Hepatocyte (in vitro differentiated cells): ENCODE results near the gene TPH1. TPM values are rescaled to one million over a fixed set of nuclear protein-coding genes. Genes with fewer than 3 reads are reported as not detected.
A peak's percentile ranks its signal among the peaks of the same experiment; 100 is the strongest.

Source experiments
- DNase-seq: peaks from one replicate; pipeline ENCODE4 v3.0.0-alpha.2; 2016; ENCODE audit warnings: low spot score
- H2AFZ ChIP-seq: fragments of 200-600 bp; sonication (generic); 2 replicates; pipeline ENCODE4 v1.6.0; 2016; ENCODE audit warnings: antibody characterized with exemption, mild to moderate bottlenecking
- H3K27ac ChIP-seq: fragments of 200-600 bp; sonication (generic); 2 replicates; pipeline ENCODE4 v1.5.1; 2016; ENCODE audit warnings: mild to moderate bottlenecking
- H3K27me3 ChIP-seq: fragments of 200-600 bp; sonication (generic); 2 replicates; pipeline ENCODE4 v1.6.1; 2016
- H3K36me3 ChIP-seq: fragments of 200-600 bp; sonication (generic); replicated peaks from 2 replicates; pipeline ENCODE4 v1.5.1; 2016; ENCODE audit warnings: low read depth; ENCODE audit not compliant: insufficient read depth
- H3K4me1 ChIP-seq: fragments of 200-600 bp; sonication (generic); 2 replicates; pipeline ENCODE4 v1.5.1; 2016; ENCODE audit warnings: mild to moderate bottlenecking, moderate library complexity; ENCODE audit not compliant: insufficient read depth
- H3K4me2 ChIP-seq: fragments of 200-600 bp; sonication (generic); 2 replicates; pipeline ENCODE4 v1.6.0; 2016
- H3K4me3 ChIP-seq: fragments of 200-600 bp; sonication (generic); 2 replicates; pipeline ENCODE4 v1.5.1; 2016; ENCODE audit warnings: mild to moderate bottlenecking
- H3K79me2 ChIP-seq: fragments of 200-600 bp; sonication (generic); 2 replicates; pipeline ENCODE4 v1.6.0; 2017; ENCODE audit warnings: mild to moderate bottlenecking
- H3K9me2 ChIP-seq: fragments of 200-600 bp; sonication (generic); replicated peaks from 2 replicates; pipeline ENCODE4 v1.6.0; 2017; ENCODE audit warnings: mild to moderate bottlenecking; ENCODE audit not compliant: insufficient read depth
- H3K9me3 ChIP-seq: fragments of 200-600 bp; sonication (generic); 2 replicates; pipeline ENCODE4 v1.5.1; 2016; ENCODE audit warnings: low read depth, mild to moderate bottlenecking
- H4K20me1 ChIP-seq: fragments of 200-600 bp; sonication (generic); 2 replicates; pipeline ENCODE4 v1.6.0; 2016; ENCODE audit warnings: mild to moderate bottlenecking; ENCODE audit not compliant: insufficient read depth, poor library complexity, severe bottlenecking
- EZH2 ChIP-seq: fragments of 200-600 bp; sonication (generic); IDR thresholded peaks from 2 replicates; pipeline ENCODE4 v1.6.1; 2016; ENCODE audit warnings: antibody characterized with exemption, mild to moderate bottlenecking, borderline replicate concordance
- EZH2phosphoT487 ChIP-seq: fragments of 200-600 bp; sonication (generic); IDR thresholded peaks from one replicate; pipeline ENCODE4 v1.6.1; 2018; ENCODE audit warnings: antibody characterized with exemption, mild to moderate bottlenecking, low read depth, moderate library complexity; ENCODE audit not compliant: unreplicated experiment, severe bottlenecking
- WGBS: methylation state at CpG from one replicate; pipeline ENCODE4 v1.1.6; 2016; ENCODE audit warnings: low lambda C conversion rate; ENCODE audit errors: missing lambda C conversion rate; 5-methylcytosine and 5-hydroxymethylcytosine counted together
- polyA plus RNA-seq: library from polyadenylated mRNA; unstranded; fragments of >200 nt; fragmentation: Nextera tagmentation; extraction: Ambion mirVana; gene quantifications from 2 replicates; pipeline ENCODE4 v1.2.1, GENCODE V29; 2016
- total RNA-seq: library from RNA; depleted of rRNA; stranded (reverse); fragments of >200 nt; gene quantifications from 2 replicates; pipeline ENCODE4 v1.2.3, GENCODE V29; 2014
- TF ChIP-seq, protein P1 (sequence below): fragments of 200-600 bp; sonication (generic); IDR thresholded peaks from 2 replicates; pipeline ENCODE4 v1.5.1; 2016; ENCODE audit warnings: antibody characterized with exemption, mild to moderate bottlenecking; ENCODE audit not compliant: poor library complexity

TPH1 gene
- total and polyA plus RNA-seq, 2 experiments from 2014 or later, result 0.37 TPM; not detected in 1

DNA sequence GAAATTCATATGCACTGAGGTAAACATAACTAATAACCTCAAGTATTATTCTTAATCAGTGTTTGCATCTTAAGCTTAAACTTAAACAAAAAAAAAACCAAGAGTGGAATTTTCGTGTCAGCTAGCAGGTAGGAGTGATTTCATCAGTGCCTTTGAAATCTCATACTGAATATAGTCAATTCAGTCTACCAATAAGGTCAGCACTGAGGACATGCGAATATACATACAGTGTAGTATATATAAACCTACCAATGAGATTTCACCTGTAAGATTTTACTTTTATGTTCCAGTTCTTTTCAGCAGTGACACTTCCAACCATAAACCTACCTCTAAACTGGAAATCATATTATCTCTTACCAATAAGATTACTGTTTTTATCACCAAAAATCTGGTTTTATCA lies 32.8 kb upstream of the TPH1 start:
- no peak overlapping the region for H2AFZ ChIP-seq
- no peaks in the 10 kb centered on the region for H3K9me3 ChIP-seq
- H3K36me3 ChIP-seq, result no peaks in the 10 kb centered on the region
- no peak for TF ChIP-seq EZH2phosphoT487
- no peak for TF ChIP-seq EZH2
- TF ChIP-seq, protein P1, sequence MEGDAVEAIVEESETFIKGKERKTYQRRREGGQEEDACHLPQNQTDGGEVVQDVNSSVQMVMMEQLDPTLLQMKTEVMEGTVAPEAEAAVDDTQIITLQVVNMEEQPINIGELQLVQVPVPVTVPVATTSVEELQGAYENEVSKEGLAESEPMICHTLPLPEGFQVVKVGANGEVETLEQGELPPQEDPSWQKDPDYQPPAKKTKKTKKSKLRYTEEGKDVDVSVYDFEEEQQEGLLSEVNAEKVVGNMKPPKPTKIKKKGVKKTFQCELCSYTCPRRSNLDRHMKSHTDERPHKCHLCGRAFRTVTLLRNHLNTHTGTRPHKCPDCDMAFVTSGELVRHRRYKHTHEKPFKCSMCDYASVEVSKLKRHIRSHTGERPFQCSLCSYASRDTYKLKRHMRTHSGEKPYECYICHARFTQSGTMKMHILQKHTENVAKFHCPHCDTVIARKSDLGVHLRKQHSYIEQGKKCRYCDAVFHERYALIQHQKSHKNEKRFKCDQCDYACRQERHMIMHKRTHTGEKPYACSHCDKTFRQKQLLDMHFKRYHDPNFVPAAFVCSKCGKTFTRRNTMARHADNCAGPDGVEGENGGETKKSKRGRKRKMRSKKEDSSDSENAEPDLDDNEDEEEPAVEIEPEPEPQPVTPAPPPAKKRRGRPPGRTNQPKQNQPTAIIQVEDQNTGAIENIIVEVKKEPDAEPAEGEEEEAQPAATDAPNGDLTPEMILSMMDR, result no peak
- H4K20me1 ChIP-seq, result no peaks in the 10 kb centered on the region
- no peaks in the 10 kb centered on the region for H3K27me3 ChIP-seq
- 94% methylated on average over 2 of the region's 2 CpGs for WGBS
- no peaks in the 10 kb centered on the region for H3K4me1 ChIP-seq
- DNase-seq, result no peak
- no peaks in the 10 kb centered on the region for H3K79me2 ChIP-seq
- no peak overlapping the region for H3K4me2 ChIP-seq
- no peak overlapping the region for H3K4me3 ChIP-seq
- no peak overlapping the region for H3K27ac ChIP-seq
- no peaks in the 10 kb centered on the region for H3K9me2 ChIP-seq

DNA sequence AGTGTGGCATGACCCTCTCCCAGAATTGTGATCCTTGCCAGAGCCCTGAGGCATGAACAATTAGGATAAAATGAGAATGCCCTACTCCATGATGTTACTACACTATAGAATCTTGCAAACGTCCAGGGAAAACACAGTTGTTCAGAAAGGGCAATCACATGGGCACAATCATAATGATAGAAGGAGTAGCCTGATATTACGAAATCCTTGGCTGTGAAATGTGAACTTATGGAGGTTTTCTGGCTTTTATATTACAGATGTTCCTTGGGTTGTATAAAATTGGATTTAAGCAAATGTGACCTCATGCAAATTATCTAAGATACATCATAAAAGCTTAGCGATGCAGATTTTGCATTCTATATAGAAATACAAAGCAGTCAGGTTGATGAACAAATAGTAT lies 29.4 kb upstream of the TPH1 start:
- Histone ChIP-seq H3K9me3 (no peaks in the 10 kb centered on the region), H3K9me2 (no peaks in the 10 kb centered on the region), H3K4me1 (no peaks in the 10 kb centered on the region), H3K4me3 (no peak overlapping the region), H3K4me2 (no peak overlapping the region), H4K20me1 (no peaks in the 10 kb centered on the region), H3K27ac (no peak overlapping the region), H3K36me3 (no peaks in the 10 kb centered on the region), H3K27me3 (no peaks in the 10 kb centered on the region), H2AFZ (no peak overlapping the region), H3K79me2 (no peaks in the 10 kb centered on the region)
- TF ChIP-seq EZH2, result no peak
- TF ChIP-seq EZH2phosphoT487, result no peak
- TF ChIP-seq, protein P1, result no peak
- 95% methylated on average over 3 of the region's 3 CpGs for WGBS
- no peak for DNase-seq

DNA sequence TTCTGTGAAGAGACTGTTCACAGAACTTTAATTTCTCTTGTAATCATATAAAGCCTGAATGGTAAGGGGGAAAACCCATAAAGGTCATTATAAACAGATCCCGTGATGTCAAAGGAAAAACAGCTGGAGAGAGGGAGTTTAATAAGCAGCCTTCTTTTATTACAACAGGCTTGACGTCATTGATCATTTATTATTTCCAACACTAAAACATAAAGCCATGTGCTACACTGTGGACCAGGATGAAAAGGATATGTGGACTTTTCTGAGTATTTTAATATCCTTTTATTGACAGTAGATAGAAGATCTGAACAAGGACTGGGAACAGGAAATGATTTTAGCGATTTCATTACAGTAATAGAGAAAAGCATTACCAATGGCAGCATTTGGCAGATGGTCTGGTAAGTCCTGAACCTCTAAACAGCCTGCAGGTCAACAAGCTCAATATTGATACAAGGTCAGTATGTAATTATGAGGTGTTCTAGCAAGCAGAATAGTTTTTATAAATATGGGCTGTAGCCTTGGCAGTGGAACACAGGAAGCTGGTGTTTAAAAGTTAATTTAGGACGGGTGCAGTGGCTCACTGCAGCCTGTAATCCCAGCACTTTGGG lies 25.1 kb upstream of the TPH1 start:
- Histone ChIP-seq H3K79me2 (no peaks in the 10 kb centered on the region), H3K9me2 (no peaks in the 10 kb centered on the region), H3K27ac (peak overlapping the region; percentile 21), H4K20me1 (no peaks in the 10 kb centered on the region), H3K27me3 (no peaks in the 10 kb centered on the region), H3K4me3 (no peak overlapping the region), H3K4me2 (no peak overlapping the region), H3K9me3 (no peaks in the 10 kb centered on the region), H3K4me1 (no peaks in the 10 kb centered on the region), H3K36me3 (no peaks in the 10 kb centered on the region), H2AFZ (no peak overlapping the region)
- WGBS, result 74% methylated on average over 4 of the region's 4 CpGs
- no peak for DNase-seq
- TF ChIP-seq EZH2 (no peak), EZH2phosphoT487 (no peak)
- TF ChIP-seq, protein P1, result no peak
